ENCODE measurements around the gene ATG3. TPM values are rescaled to one million over a fixed set of nuclear protein-coding genes. Genes with fewer than 3 reads are reported as not detected.

Gene ATG3
- total and polyA plus RNA-seq, 9 of the 15 experiments (the other 6 are each of a cell fraction or from before 2014, with no cell fraction given), result 48.7 to 107 (median 64.7) TPM

- no peak for TF ChIP-seq ARID4B (CRISPR knock-in tag; IDR thresholded peaks at IDR 0.05)
- TF ChIP-seq SMARCE1 (IDR thresholded peaks at IDR 0.05), result no peak
- TF ChIP-seq TCF7 (IDR thresholded peaks at IDR 0.05; ENCODE audit: borderline replicate concordance), result no peak
- no peak for TF ChIP-seq TFE3 (CRISPR knock-in tag; IDR thresholded peaks at IDR 0.05)
- TF ChIP-seq ATF7 (IDR thresholded peaks at IDR 0.05), result peak; percentile 30; the same call in 1 of the 2 replicates
- TF ChIP-seq XRCC4 (IDR thresholded peaks at IDR 0.05; ENCODE audit: extremely low read depth, insufficient read depth, insufficient read length), result no peak
- no peak for TF ChIP-seq USF1 (CRISPR knock-in tag; IDR thresholded peaks at IDR 0.05)
- TF ChIP-seq ZBTB7A (IDR thresholded peaks at IDR 0.05; ENCODE audit: borderline replicate concordance, control insufficient read depth, low read depth, low read length), result no peak
- no peak for TF ChIP-seq FOXO4 (CRISPR knock-in tag; IDR thresholded peaks at IDR 0.05)
- 0 out of 2 replicates have a peak, but pooled peaks have one; percentile 26 for TF ChIP-seq ZBTB12 (CRISPR knock-in tag; IDR thresholded peaks at IDR 0.05)
- TF ChIP-seq GABPB2 (CRISPR knock-in tag; conservative IDR thresholded peaks at IDR 0.05), result no peak
- no peak for TF ChIP-seq GATAD2A (IDR thresholded peaks at IDR 0.05)
- TF ChIP-seq CBX2 (IDR thresholded peaks at IDR 0.05; ENCODE audit: insufficient read depth, low read length, poor library complexity, severe bottlenecking), result no peak
- TF ChIP-seq HMG20B (CRISPR knock-in tag; IDR thresholded peaks at IDR 0.05), result no peak
- no peak for TF ChIP-seq PHF20 (IDR thresholded peaks at IDR 0.05; ENCODE audit: partially characterized antibody)
- TF ChIP-seq ETS2 (tag; IDR thresholded peaks at IDR 0.05; ENCODE audit: borderline replicate concordance, poor library complexity, severe bottlenecking), result no peak
- no peak for TF ChIP-seq RBM14 (IDR thresholded peaks at IDR 0.05; ENCODE audit: borderline replicate concordance, insufficient read depth, low read depth, low read length)
- TF ChIP-seq ZNF174 (CRISPR knock-in tag; IDR thresholded peaks at IDR 0.05), result no peak
Observed at GRCh38 chr3:112610121-112610520, 48.4 kb upstream of the ATG3 start (continued).
